NB4 (cell line): ENCODE data around the gene RBMS3.

ENCODE experiments used
- MYC ChIP-seq: IDR thresholded peaks from 2 replicates; pipeline ENCODE4 v1.6.1; 2011; ENCODE audit warnings: low read depth, low read length
- POLR2A ChIP-seq: IDR thresholded peaks from 2 replicates; pipeline ENCODE4 v1.6.1; 2011; ENCODE audit warnings: mild to moderate bottlenecking; ENCODE audit not compliant: insufficient read length; ENCODE audit errors: extremely low read depth
- TF ChIP-seq, protein P1 (sequence below): IDR thresholded peaks from one replicate; pipeline ENCODE4 v1.5.1; 2012; ENCODE audit warnings: low read depth, low read length

DNA sequence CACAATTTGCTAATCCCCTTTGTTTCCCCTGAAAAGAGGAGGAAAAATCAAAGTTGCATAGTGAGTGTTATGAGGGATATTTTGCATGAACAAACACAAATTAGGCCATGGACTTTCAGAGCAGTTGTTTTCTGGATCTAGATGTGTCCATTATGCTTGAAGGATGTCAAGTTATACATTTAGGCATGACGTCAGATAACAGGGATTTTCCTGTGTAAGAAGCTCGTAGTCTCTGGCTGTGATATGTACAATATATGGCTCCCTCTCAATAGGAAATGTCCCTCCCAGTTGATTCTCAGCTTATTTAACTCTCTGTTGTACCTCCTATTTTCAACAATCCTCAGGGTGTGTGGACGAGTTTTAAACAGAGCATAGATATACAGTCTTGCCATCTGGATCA lies 171.0 kb downstream of the RBMS3 start:
- TF ChIP-seq, protein P1, sequence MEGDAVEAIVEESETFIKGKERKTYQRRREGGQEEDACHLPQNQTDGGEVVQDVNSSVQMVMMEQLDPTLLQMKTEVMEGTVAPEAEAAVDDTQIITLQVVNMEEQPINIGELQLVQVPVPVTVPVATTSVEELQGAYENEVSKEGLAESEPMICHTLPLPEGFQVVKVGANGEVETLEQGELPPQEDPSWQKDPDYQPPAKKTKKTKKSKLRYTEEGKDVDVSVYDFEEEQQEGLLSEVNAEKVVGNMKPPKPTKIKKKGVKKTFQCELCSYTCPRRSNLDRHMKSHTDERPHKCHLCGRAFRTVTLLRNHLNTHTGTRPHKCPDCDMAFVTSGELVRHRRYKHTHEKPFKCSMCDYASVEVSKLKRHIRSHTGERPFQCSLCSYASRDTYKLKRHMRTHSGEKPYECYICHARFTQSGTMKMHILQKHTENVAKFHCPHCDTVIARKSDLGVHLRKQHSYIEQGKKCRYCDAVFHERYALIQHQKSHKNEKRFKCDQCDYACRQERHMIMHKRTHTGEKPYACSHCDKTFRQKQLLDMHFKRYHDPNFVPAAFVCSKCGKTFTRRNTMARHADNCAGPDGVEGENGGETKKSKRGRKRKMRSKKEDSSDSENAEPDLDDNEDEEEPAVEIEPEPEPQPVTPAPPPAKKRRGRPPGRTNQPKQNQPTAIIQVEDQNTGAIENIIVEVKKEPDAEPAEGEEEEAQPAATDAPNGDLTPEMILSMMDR: no peak
- TF ChIP-seq POLR2A: no peak
- no peak for TF ChIP-seq MYC
